K562 (cell line): ENCODE measurements around the gene TBX19. TPM values are rescaled to one million over a fixed set of nuclear protein-coding genes. Genes with fewer than 3 reads are reported as not detected.

ENCODE experiments used
- ATAC-seq: fragments of 200-7000 bp; cut with Tn5 transposase; 3 replicates; pipeline ENCODE4 v1.9.1; 2020; ENCODE audit warnings: moderate library complexity
- BruUV-seq: library from RNA; stranded (reverse); fragments of 400-500 nt; replicated peaks from 2 replicates; lab custom pipeline; 2021; lab: Mats Ljungman, UMichigan
- CTCF ChIA-PET: fragments of 300-600 bp; formaldehyde crosslinking; extraction: SDS; loops from one replicate; lab custom pipeline; 2021; ENCODE audit warnings: low intra/inter-chr PET ratio; lab: Yijun Ruan, JAX
- POLR2A ChIA-PET: fragments of 300-600, 350-650 bp; sonication (Branson Sonifier 250); formaldehyde crosslinking; extraction: SDS; loops from one replicate; lab custom pipeline; 2021; ENCODE audit warnings: antibody characterized with exemption, inconsistent platforms; lab: Yijun Ruan, JAX
- DNase-seq, 4 experiments: peaks; one replicate each; pipeline versions ENCODE4 v3.0.0 to v3.0.0-alpha.2; 2011 to 2018; ENCODE audit warnings: low spot score in 3 of 4, mixed read lengths in 3 of 4; ENCODE audit errors: extremely low read depth in 1 of 4
- FAIRE-seq: peaks from 2 replicates; lab custom pipeline; 2011; peaks lifted over from hg19 to GRCh38; lab: Jason Lieb, UNC
- H2AFZ ChIP-seq: 2 replicates; pipeline ENCODE4 v1.6.0; 2011; ENCODE audit warnings: low read depth, low read length, control low read depth, inconsistent platforms
- H3K27ac ChIP-seq: fragments of 200-600 bp; 3 replicates; pipeline ENCODE4 v1.8.0; 2011; ENCODE audit warnings: low read depth, mild to moderate bottlenecking, control low read depth, inconsistent platforms, low read length, moderate library complexity, mixed read lengths; ENCODE audit errors: extremely low read depth
- H3K27me3 ChIP-seq, 2 experiments: fragments of 300-600 bp in 1 of 2; 2 replicates in 1 of 2; 3 replicates in 1 of 2; pipeline versions ENCODE4 v1.6.0 to v1.8.0; 2011; ENCODE audit warnings: inconsistent platforms in 2 of 2, low read length in 2 of 2, mild to moderate bottlenecking in 1 of 2, mixed read lengths in 1 of 2, moderate library complexity in 1 of 2; ENCODE audit not compliant: control insufficient read depth in 2 of 2, insufficient read depth in 2 of 2
- H3K36me3 ChIP-seq: fragments of 300-600 bp; 3 replicates; pipeline ENCODE4 v1.8.0; 2011; ENCODE audit warnings: mild to moderate bottlenecking, low read length, inconsistent platforms; ENCODE audit not compliant: control insufficient read depth, insufficient read depth
- H3K4me1 ChIP-seq, 2 experiments: fragments of 200-600 bp in 1 of 2; replicated peaks in 1 of 2; 2 replicates in 1 of 2; 3 replicates in 1 of 2; pipeline versions ENCODE4 v1.5.1 to v1.8.0; 2011; ENCODE audit warnings: inconsistent platforms in 2 of 2, low read length in 2 of 2, mild to moderate bottlenecking in 1 of 2, mixed read lengths in 1 of 2, moderate library complexity in 1 of 2; ENCODE audit not compliant: control insufficient read depth in 2 of 2, insufficient read depth in 2 of 2
- H3K4me2 ChIP-seq: 2 replicates; pipeline ENCODE4 v1.6.1; 2011; ENCODE audit warnings: low read length, control low read depth, inconsistent platforms, mixed read lengths; ENCODE audit not compliant: insufficient read depth
- H3K4me3 ChIP-seq: fragments of 200-600 bp; sonication (generic), shearing (Covaris generic); 2 replicates; pipeline ENCODE4 v1.5.1; 2016; ENCODE audit warnings: control low read depth, inconsistent platforms
- H3K79me2 ChIP-seq: fragments of 200-600 bp; 3 replicates; pipeline ENCODE4 v1.8.0; 2011; ENCODE audit warnings: low read length, inconsistent platforms; ENCODE audit not compliant: control insufficient read depth, insufficient read depth
- H3K9ac ChIP-seq, 2 experiments: 2 replicates each; pipeline versions ENCODE4 v1.6.0 to v1.6.1; 2011; ENCODE audit warnings: low read depth in 2 of 2, low read length in 2 of 2, control low read depth in 1 of 2, inconsistent platforms in 1 of 2, mild to moderate bottlenecking in 1 of 2, mixed read lengths in 1 of 2; ENCODE audit not compliant: insufficient read depth in 1 of 2
- H3K9me1 ChIP-seq: one replicate; pipeline ENCODE4 v1.6.0; 2011; ENCODE audit warnings: inconsistent platforms, mild to moderate bottlenecking, low read length, moderate library complexity; ENCODE audit not compliant: control insufficient read depth, insufficient read depth
- H3K9me3 ChIP-seq: replicated peaks from 2 replicates; pipeline ENCODE4 v1.5.1; 2011; ENCODE audit warnings: low read depth, low read length, inconsistent platforms; ENCODE audit not compliant: control insufficient read depth, insufficient read depth
- H4K20me1 ChIP-seq: replicated peaks from 2 replicates; pipeline ENCODE4 v1.6.1; 2011; ENCODE audit warnings: low read length, inconsistent platforms, mixed read lengths; ENCODE audit not compliant: control insufficient read depth, insufficient read depth
- CEBPB ChIP-seq: fragments of 450-650 bp; IDR thresholded peaks from 2 replicates; pipeline ENCODE4 v1.6.1; 2016; ENCODE audit warnings: missing genetic modification characterization, missing compliant biosample characterization
- CREB1 ChIP-seq, 2 experiments: sonication (generic) in 1 of 2; formaldehyde crosslinking in 1 of 2; IDR thresholded peaks; 2 replicates each; pipeline versions ENCODE4 v1.6.1 to v1.8.0; 2012 to 2022; ENCODE audit warnings: inconsistent platforms in 1 of 2, mild to moderate bottlenecking in 1 of 2, missing genetic modification reagents in 1 of 2, moderate library complexity in 1 of 2
- CTCF ChIP-seq, 3 experiments: IDR thresholded peaks in 2 of 3; conservative IDR thresholded peaks in 1 of 3; 2 replicates each; pipeline ENCODE4 v1.5.1; 2011 to 2012; ENCODE audit warnings: low read length in 3 of 3, mild to moderate bottlenecking in 3 of 3, control low read depth in 2 of 3, improper control_type of control experiment in 1 of 3, inconsistent platforms in 1 of 3, low read depth in 1 of 3, mixed read lengths in 1 of 3, moderate library complexity in 1 of 3; ENCODE audit not compliant: insufficient read depth in 2 of 3
- DEAF1 ChIP-seq: fragments of 450-650 bp; formaldehyde crosslinking; IDR thresholded peaks from 2 replicates; pipeline ENCODE4 v1.4.0; 2020; ENCODE audit warnings: mild to moderate bottlenecking, moderate library complexity
- ETV6 ChIP-seq, 3 experiments: fragments of 150-350 bp in 1 of 3; sonication (generic) in 1 of 3; formaldehyde crosslinking in 1 of 3; IDR thresholded peaks; 2 replicates each; pipeline versions ENCODE4 v1.6.1 to v1.8.0; 2014 to 2022; ENCODE audit warnings: borderline replicate concordance in 2 of 3, low read depth in 2 of 3, antibody characterized with exemption in 1 of 3, low read length in 1 of 3, mild to moderate bottlenecking in 1 of 3, missing genetic modification reagents in 1 of 3
- MAZ ChIP-seq, 2 experiments: fragments of 450-650 bp in 1 of 2; sonication (generic) in 1 of 2; formaldehyde crosslinking; IDR thresholded peaks in 1 of 2; conservative IDR thresholded peaks in 1 of 2; 2 replicates each; pipeline versions ENCODE4 v1.4.0 to v1.5.0; 2020; ENCODE audit warnings: mild to moderate bottlenecking in 1 of 2, missing genetic modification reagents in 1 of 2
- MTA3 ChIP-seq: fragments of 450-650 bp; formaldehyde crosslinking; IDR thresholded peaks from 2 replicates; pipeline ENCODE4 v1.6.1; 2017; ENCODE audit warnings: mild to moderate bottlenecking, borderline replicate concordance
- PATZ1 ChIP-seq: fragments of 250-450 bp; sonication (Bioruptor Pico); IDR thresholded peaks from 2 replicates; pipeline ENCODE4 v1.5.0; 2020; ENCODE audit warnings: mild to moderate bottlenecking, borderline replicate concordance
- SMAD3 ChIP-seq: fragments of 450-650 bp; formaldehyde crosslinking; conservative IDR thresholded peaks from 2 replicates; pipeline ENCODE4 v1.4.0; 2020; ENCODE audit warnings: mild to moderate bottlenecking
- SMC3 ChIP-seq: conservative IDR thresholded peaks from 2 replicates; pipeline ENCODE4 v1.6.1; 2011; ENCODE audit warnings: low read depth, low read length, improper control_type of control experiment; ENCODE audit not compliant: insufficient read depth
- TCF15 ChIP-seq: fragments of 250-450 bp; sonication (Bioruptor Pico); IDR thresholded peaks from 2 replicates; pipeline ENCODE4 v1.8.0; 2022; ENCODE audit warnings: moderate library complexity, mild to moderate bottlenecking, inconsistent platforms
- XRCC5 ChIP-seq: fragments of 200-400 bp; formaldehyde crosslinking; IDR thresholded peaks from 2 replicates; pipeline ENCODE4 v1.6.1; 2017; ENCODE audit warnings: low read depth, mild to moderate bottlenecking, low read length
- WGBS: fragments of 100-300 bp; shearing (Covaris generic); methylation state at CpG from one replicate; pipeline ENCODE4 v1.1.6; 2016; ENCODE audit warnings: low coverage, mixed read lengths; ENCODE audit not compliant: insufficient coverage; ENCODE audit errors: missing lambda C conversion rate; 5-methylcytosine and 5-hydroxymethylcytosine counted together
- in situ Hi-C: fragments of 300-500 bp; cut with MboI; formaldehyde crosslinking; loops from 4 replicates; pipeline ENCODE4 v1.15.0; 2018; ENCODE audit warnings: inconsistent platforms, mixed read lengths
- intact Hi-C: fragments of 100-400 bp; cut with micrococcal nuclease; formaldehyde crosslinking; loops from 2 replicates; pipeline ENCODE4 v1.14.2; 2022
- polyA plus RNA-seq, 8 experiments: library from polyadenylated mRNA; depleted of rRNA in 4 of 8; stranded (reverse) in 5 of 8; unstranded in 3 of 8; fragments of >200 nt; fragmentation: Nextera tagmentation in 2 of 8; fragmentation: Illumina TruSeq in 1 of 8; extraction: Ambion mirVana in 2 of 8; extraction: Trizol in 1 of 8; gene quantifications; 2 replicates each; pipeline versions ENCODE4 v1.2.1 to v1.2.3, GENCODE V29; 2011 to 2014; ENCODE audit warnings: inconsistent platforms in 1 of 8, missing spikeins in 1 of 8
- total RNA-seq, 7 experiments: library from RNA; depleted of rRNA in 6 of 7; stranded (reverse); fragments of >200 nt in 6 of 7; fragmentation: Illumina TruSeq in 2 of 7; extraction: Trizol in 2 of 7; gene quantifications; 2 replicates each; pipeline versions ENCODE4 v1.2.1 to v1.2.3, GENCODE V29; 2011 to 2021; ENCODE audit warnings: low replicate concordance in 1 of 7

Gene TBX19
- total and polyA plus RNA-seq, 9 of the 15 experiments (the other 6 are each of a cell fraction or from before 2014, with no cell fraction given), result 0.32 to 3.1 (median 0.95) TPM

GRCh38 chr1:168234846-168235547 is 45.7 kb upstream of the TBX19 start:
- H3K9ac ChIP-seq, result no peak overlapping the region
- H2AFZ ChIP-seq, result no peak overlapping the region
- H3K27ac ChIP-seq, result no peak overlapping the region
- intact Hi-C loops, result loop anchor here (1.0 kb wide), 2 partner anchors 87 to 107 kb away; no protein-coding TSS in a partner anchor
- WGBS, result 75% methylated on average over 8 of the region's 8 CpGs
- peaks cover 91% of the 10 kb centered on the region for H3K36me3 ChIP-seq
- H3K79me2 ChIP-seq, result peaks cover 26% of the 10 kb centered on the region
- no peaks in the 10 kb centered on the region for H3K9me1 ChIP-seq
- H3K4me1 ChIP-seq, result no peaks in the 10 kb centered on the region
- no peak overlapping the region for H3K4me2 ChIP-seq
- ATAC-seq (peak; percentile 99), FAIRE-seq (peak; percentile 88), DNase-seq (peak; percentile 67 to 78 (median 74))
- H3K27me3 ChIP-seq, result no peaks in the 10 kb centered on the region
- no peak overlapping the region for H3K4me3 ChIP-seq
- in situ Hi-C loops, result no loop called here
- H4K20me1 ChIP-seq, result peaks cover 4% of the 10 kb centered on the region; the same call in 1 of the 2 replicates
- CTCF ChIA-PET, result interaction anchor here (0.5 to 0.9 kb wide), 2 partner anchors 78 to 86 kb away, joined by 3 to 4 read pairs; no protein-coding TSS in a partner anchor
- no TSS peak for BruUV-seq
- POLR2A ChIA-PET, result interaction anchor here (0.6 to 4.0 kb wide), 13 partner anchors 9 to 1236 kb away, joined by 3 to 32 read pairs (median 4); partner anchors contain the start of gene SFT2D2
- no peaks in the 10 kb centered on the region for H3K9me3 ChIP-seq
- TF ChIP-seq CTCF (IDR thresholded peaks at IDR 0.05 in 2 of 3, conservative IDR thresholded peaks at IDR 0.05 in 1 of 3; ENCODE audit: insufficient read depth in 2 of 3, low read depth in 1 of 3, low read length in 3 of 3) (peak; percentile 86 to 89 (median 88)), DEAF1 (CRISPR knock-in tag) (peak; percentile 65), CREB1 (IDR thresholded peaks at IDR 0.05) (no peak), CREB1 (CRISPR knock-in tag; IDR thresholded peaks at IDR 0.05) (peak; percentile 37; the same call in 1 of the 2 replicates), CEBPB (tag) (no peak), ETV6 (IDR thresholded peaks at IDR 0.05; ENCODE audit: borderline replicate concordance in 1 of 2, low read depth in 2 of 2, low read length in 1 of 2) (no peak), ETV6 (CRISPR knock-in tag; IDR thresholded peaks at IDR 0.05; ENCODE audit: borderline replicate concordance) (no peak), SMC3 (peak; percentile 68), PATZ1 (no peak), XRCC5 (peak; percentile 68; the same call in 1 of the 2 replicates), MAZ (CRISPR knock-in tag; conservative IDR thresholded peaks at IDR 0.05 in 1 of 2, IDR thresholded peaks at IDR 0.05 in 1 of 2) (peak; percentile 26 to 45; a peak in 1 of 4 replicates), SMAD3 (CRISPR knock-in tag) (0 out of 2 replicates have a peak, but pooled peaks have one; percentile 7), MTA3 (0 out of 2 replicates have a peak, but pooled peaks have one; percentile 35), TCF15 (CRISPR knock-in tag) (no peak)
